Astrocyte (in vitro differentiated cells and primary cell): ENCODE data around the gene TUFT1. TPM values are rescaled to one million over a fixed set of nuclear protein-coding genes. Genes with fewer than 3 reads are reported as not detected.

Source experiments
- DNase-seq: peaks from one replicate; pipeline ENCODE4 v3.0.0-alpha.2; 2010; ENCODE audit warnings: low read depth
- FAIRE-seq: peaks from 2 replicates; lab custom pipeline; 2011; peaks lifted over from hg19 to GRCh38; lab: Jason Lieb, UNC
- H2AFZ ChIP-seq: 2 replicates; pipeline ENCODE4 v1.6.0; 2012; ENCODE audit warnings: low read depth, low read length, inconsistent platforms
- H3K27ac ChIP-seq: 2 replicates; pipeline ENCODE4 v1.5.1; 2011; ENCODE audit warnings: low read depth, low read length, inconsistent platforms
- H3K27me3 ChIP-seq: 2 replicates; pipeline ENCODE4 v1.6.0; 2011; ENCODE audit warnings: low read length, inconsistent platforms; ENCODE audit not compliant: insufficient read depth
- H3K36me3 ChIP-seq: 2 replicates; pipeline ENCODE4 v1.5.1; 2011; ENCODE audit warnings: low read length, inconsistent platforms; ENCODE audit not compliant: insufficient read depth
- H3K4me1 ChIP-seq: 2 replicates; pipeline ENCODE4 v1.5.1; 2011; ENCODE audit warnings: low read length, inconsistent platforms; ENCODE audit not compliant: insufficient read depth
- H3K4me2 ChIP-seq: 2 replicates; pipeline ENCODE4 v1.6.0; 2012; ENCODE audit warnings: low read length, inconsistent platforms
- H3K4me3 ChIP-seq: 2 replicates; pipeline ENCODE4 v1.5.1; 2011; ENCODE audit warnings: low read depth, mild to moderate bottlenecking, low read length, inconsistent platforms; ENCODE audit not compliant: insufficient read depth
- H3K79me2 ChIP-seq: 2 replicates; pipeline ENCODE4 v1.6.0; 2012; ENCODE audit warnings: mild to moderate bottlenecking, low read length, inconsistent platforms; ENCODE audit not compliant: insufficient read depth
- H3K9ac ChIP-seq: 2 replicates; pipeline ENCODE4 v1.6.0; 2012; ENCODE audit warnings: mild to moderate bottlenecking, low read length, inconsistent platforms
- H3K9me3 ChIP-seq: 2 replicates; pipeline ENCODE4 v1.5.1; 2012; ENCODE audit warnings: low read depth, mild to moderate bottlenecking, low read length, inconsistent platforms; ENCODE audit not compliant: insufficient read depth
- H4K20me1 ChIP-seq: 2 replicates; pipeline ENCODE4 v1.6.0; 2012; ENCODE audit warnings: low read length, inconsistent platforms; ENCODE audit not compliant: insufficient read depth
- H3K27ac Mint-ChIP-seq: one replicate; pipeline ENCODE4 v1.8.0; 2021; ENCODE audit warnings: mild to moderate bottlenecking, mixed read lengths; ENCODE audit not compliant: unreplicated experiment
- H3K27me3 Mint-ChIP-seq: one replicate; pipeline ENCODE4 v1.8.0; 2021; ENCODE audit warnings: low read depth, mixed read lengths; ENCODE audit not compliant: unreplicated experiment
- H3K36me3 Mint-ChIP-seq: one replicate; pipeline ENCODE4 v1.8.0; 2021; ENCODE audit warnings: low read depth, mixed read lengths; ENCODE audit not compliant: unreplicated experiment
- H3K4me1 Mint-ChIP-seq: one replicate; pipeline ENCODE4 v1.8.0; 2021; ENCODE audit warnings: low read depth, mixed read lengths; ENCODE audit not compliant: unreplicated experiment
- H3K4me3 Mint-ChIP-seq: one replicate; pipeline ENCODE4 v1.8.0; 2021; ENCODE audit warnings: mild to moderate bottlenecking, moderate library complexity, mixed read lengths; ENCODE audit not compliant: unreplicated experiment
- H3K9me3 Mint-ChIP-seq: one replicate; pipeline ENCODE4 v1.8.0; 2021; ENCODE audit warnings: mild to moderate bottlenecking, mixed read lengths; ENCODE audit not compliant: unreplicated experiment
- CTCF ChIP-seq: IDR thresholded peaks from 2 replicates; pipeline ENCODE4 v1.5.1; 2011; ENCODE audit warnings: low read depth, mild to moderate bottlenecking, inconsistent platforms, low read length, moderate library complexity; ENCODE audit not compliant: insufficient read depth
- EZH2 ChIP-seq: IDR thresholded peaks from 2 replicates; pipeline ENCODE4 v1.6.1; 2012; ENCODE audit warnings: mild to moderate bottlenecking, low read length, inconsistent platforms; ENCODE audit not compliant: insufficient read depth
- total RNA-seq: library from RNA; stranded (reverse); gene quantifications from 2 replicates; pipeline ENCODE4 v1.2.1, GENCODE V29; 2021

Gene TUFT1
- total RNA-seq, 1 donor from 2014 or later: 90.6 TPM

GRCh38 chr1:151574575-151575529, 34.7 kb downstream of the TUFT1 start:
- Mint-ChIP-seq H3K4me3 (no peak overlapping the region), H3K27ac (peak overlapping the region; percentile 75), H3K4me1 (peaks cover 23% of the 10 kb centered on the region), H3K9me3 (no peaks in the 10 kb centered on the region), H3K36me3 (peaks cover 48% of the 10 kb centered on the region), H3K27me3 (no peaks in the 10 kb centered on the region)
- FAIRE-seq (no peak), DNase-seq (peak; percentile 84)
- Histone ChIP-seq H3K4me1 (peaks cover 20% of the 10 kb centered on the region), H3K27me3 (no peaks in the 10 kb centered on the region), H4K20me1 (peaks cover 11% of the 10 kb centered on the region), H3K9ac (no peak overlapping the region), H3K36me3 (peaks cover 2% of the 10 kb centered on the region), H2AFZ (peak overlapping the region; percentile 20), H3K4me3 (no peak overlapping the region), H3K79me2 (peaks cover 7% of the 10 kb centered on the region), H3K9me3 (no peaks in the 10 kb centered on the region), H3K27ac (peak overlapping the region; percentile 24), H3K4me2 (peak overlapping the region; percentile 34)
- TF ChIP-seq CTCF: no peak
- TF ChIP-seq EZH2: no peak

- Histone ChIP-seq H3K4me3 (no peak overlapping the region), H3K4me2 (no peak overlapping the region), H3K9ac (no peak overlapping the region), H3K27me3 (no peaks in the 10 kb centered on the region), H4K20me1 (peaks cover 11% of the 10 kb centered on the region), H3K36me3 (peaks cover 13% of the 10 kb centered on the region), H3K79me2 (peaks cover 7% of the 10 kb centered on the region), H3K27ac (no peak overlapping the region), H3K9me3 (no peaks in the 10 kb centered on the region), H3K4me1 (peaks cover 20% of the 10 kb centered on the region), H2AFZ (no peak overlapping the region)
- no peak for TF ChIP-seq EZH2
- no peak for TF ChIP-seq CTCF
- H3K4me1 Mint-ChIP-seq: peaks cover 32% of the 10 kb centered on the region
- no peak overlapping the region for H3K4me3 Mint-ChIP-seq
- no peak for DNase-seq
- no peak for FAIRE-seq
- peaks cover 52% of the 10 kb centered on the region for H3K36me3 Mint-ChIP-seq
- H3K27me3 Mint-ChIP-seq: no peaks in the 10 kb centered on the region
- no peak overlapping the region for H3K27ac Mint-ChIP-seq
- H3K9me3 Mint-ChIP-seq: no peaks in the 10 kb centered on the region
Observed at GRCh38 chr1:151577173-151577572, 37.1 kb downstream of the TUFT1 start.

- H3K9me3 Mint-ChIP-seq: no peaks in the 10 kb centered on the region
- Histone ChIP-seq H3K36me3 (peaks cover 17% of the 10 kb centered on the region), H3K9me3 (no peaks in the 10 kb centered on the region), H3K4me3 (no peak overlapping the region), H3K9ac (no peak overlapping the region), H4K20me1 (peaks cover 6% of the 10 kb centered on the region), H3K27me3 (no peaks in the 10 kb centered on the region), H2AFZ (no peak overlapping the region), H3K4me1 (peaks cover 20% of the 10 kb centered on the region), H3K27ac (peak overlapping the region; percentile 30), H3K79me2 (no peaks in the 10 kb centered on the region), H3K4me2 (peak overlapping the region; percentile 27)
- H3K36me3 Mint-ChIP-seq: peaks cover 55% of the 10 kb centered on the region
- H3K4me1 Mint-ChIP-seq: peaks cover 40% of the 10 kb centered on the region
- no peak for DNase-seq
- H3K27me3 Mint-ChIP-seq: no peaks in the 10 kb centered on the region
- TF ChIP-seq EZH2 (no peak), CTCF (no peak)
- H3K27ac Mint-ChIP-seq: peak overlapping the region; percentile 96
- no peak for FAIRE-seq
- H3K4me3 Mint-ChIP-seq: no peak overlapping the region
Observed at GRCh38 chr1:151578941-151579340, 38.8 kb downstream of the TUFT1 start.
